HG02610 (cell line): ENCODE results near the gene ANGPTL4.
"Not testable (repeated sequence)": the region's sequence is repeated elsewhere in the genome, so short reads cannot be mapped to it uniquely, and the experiment has no call there.

Experiments
- ATAC-seq: cut with Tn5 transposase; IDR thresholded peaks from one replicate; pipeline ENCODE4 v1.9.1; 2021; ENCODE audit warnings: mild to moderate bottlenecking, moderate library complexity; ENCODE audit not compliant: unreplicated experiment

Gene ANGPTL4

GRCh38 chr19:8363803-8364771, at the start of gene ANGPTL4:
TSS of gene ANGPTL4 (plus strand) at chr19:8364155. CDS start at chr19:8364322, 167 bp downstream.
- no peak for ATAC-seq

GRCh38 chr19:8314981-8315640, 48.8 kb upstream of the ANGPTL4 start:
- ATAC-seq: not testable (repeated sequence)

DNA sequence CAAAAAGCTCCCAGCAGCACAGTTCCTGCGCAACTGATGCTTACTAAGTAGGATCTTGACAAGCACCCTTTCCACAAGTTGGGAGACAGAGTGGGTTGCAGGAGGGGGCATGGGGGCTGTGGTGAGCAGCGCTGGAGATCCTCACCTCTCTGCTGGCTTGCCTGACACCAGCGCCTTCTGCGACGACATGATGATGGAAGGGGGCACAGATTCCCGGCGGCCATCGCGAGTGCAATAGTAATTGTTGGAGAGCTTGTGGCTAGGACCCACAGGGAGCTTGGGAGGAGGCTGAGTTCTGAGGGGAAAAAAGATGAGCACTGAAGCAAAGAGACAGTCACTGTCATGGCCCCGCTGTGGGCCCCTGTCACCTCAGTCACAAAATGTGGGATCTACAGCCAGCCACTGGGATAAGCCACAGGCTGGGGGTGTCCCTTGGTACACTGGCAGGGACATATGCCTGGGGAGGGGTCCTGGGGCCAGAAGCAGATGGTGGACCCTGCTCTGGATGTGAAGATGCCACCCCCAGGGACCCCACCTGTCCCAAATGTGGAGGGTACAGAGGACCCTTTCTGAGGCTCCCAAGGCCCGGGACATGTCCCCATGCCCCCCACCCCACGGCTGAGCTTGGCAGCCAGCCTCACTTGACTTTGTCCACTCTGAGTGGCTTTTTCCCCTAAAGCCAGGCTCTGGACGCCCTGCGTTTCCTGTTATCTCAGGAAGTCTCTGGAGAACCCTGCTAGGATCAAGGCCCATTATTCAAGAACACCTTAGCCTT, 47.4 kb upstream of the ANGPTL4 start:
- no peak for ATAC-seq

- ATAC-seq: not testable (repeated sequence)
Observed at GRCh38 chr19:8318835-8319234, 45.1 kb upstream of the ANGPTL4 start.

- ATAC-seq: no peak
Observed at GRCh38 chr19:8319807-8320520, 44.0 kb upstream of the ANGPTL4 start.

- no peak for ATAC-seq
Observed at GRCh38 chr19:8320564-8321066, 43.3 kb upstream of the ANGPTL4 start.

GRCh38 chr19:8321067-8321985, 42.6 kb upstream of the ANGPTL4 start, which contains the start of the genes NDUFA7 and RPS28:
TSS of gene NDUFA7 (minus strand) at chr19:8321375. CDS start at chr19:8321358, 17 bp downstream.
TSS of gene RPS28 (plus strand) at chr19:8321496. CDS start at chr19:8321531, 35 bp downstream.
- peak; percentile 80 for ATAC-seq

GRCh38 chr19:8321986-8322637, 41.8 kb upstream of the ANGPTL4 start:
- no peak for ATAC-seq

GRCh38 chr19:8322638-8322997, 41.3 kb upstream of the ANGPTL4 start:
- no peak for ATAC-seq

DNA sequence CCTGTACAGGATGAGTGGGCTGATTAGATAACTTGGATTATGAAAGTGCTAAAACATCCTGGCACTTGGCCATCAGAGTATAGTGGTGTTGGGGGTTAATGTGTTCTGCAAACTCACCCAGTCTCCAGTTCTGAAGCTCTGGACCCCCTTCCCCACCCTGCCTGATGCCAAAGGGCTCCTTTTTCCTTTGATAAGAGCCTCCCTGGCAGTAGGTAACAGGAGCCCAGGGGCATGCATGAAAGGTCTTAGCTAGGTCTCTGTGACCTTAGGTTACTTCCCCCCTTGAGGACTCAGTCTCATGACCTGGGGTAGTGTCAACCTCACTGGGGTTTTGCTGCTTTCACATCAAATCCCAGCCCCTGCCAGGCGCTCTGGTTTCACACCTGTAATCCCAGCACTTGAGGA, 40.2 kb upstream of the ANGPTL4 start:
- ATAC-seq: no peak

DNA sequence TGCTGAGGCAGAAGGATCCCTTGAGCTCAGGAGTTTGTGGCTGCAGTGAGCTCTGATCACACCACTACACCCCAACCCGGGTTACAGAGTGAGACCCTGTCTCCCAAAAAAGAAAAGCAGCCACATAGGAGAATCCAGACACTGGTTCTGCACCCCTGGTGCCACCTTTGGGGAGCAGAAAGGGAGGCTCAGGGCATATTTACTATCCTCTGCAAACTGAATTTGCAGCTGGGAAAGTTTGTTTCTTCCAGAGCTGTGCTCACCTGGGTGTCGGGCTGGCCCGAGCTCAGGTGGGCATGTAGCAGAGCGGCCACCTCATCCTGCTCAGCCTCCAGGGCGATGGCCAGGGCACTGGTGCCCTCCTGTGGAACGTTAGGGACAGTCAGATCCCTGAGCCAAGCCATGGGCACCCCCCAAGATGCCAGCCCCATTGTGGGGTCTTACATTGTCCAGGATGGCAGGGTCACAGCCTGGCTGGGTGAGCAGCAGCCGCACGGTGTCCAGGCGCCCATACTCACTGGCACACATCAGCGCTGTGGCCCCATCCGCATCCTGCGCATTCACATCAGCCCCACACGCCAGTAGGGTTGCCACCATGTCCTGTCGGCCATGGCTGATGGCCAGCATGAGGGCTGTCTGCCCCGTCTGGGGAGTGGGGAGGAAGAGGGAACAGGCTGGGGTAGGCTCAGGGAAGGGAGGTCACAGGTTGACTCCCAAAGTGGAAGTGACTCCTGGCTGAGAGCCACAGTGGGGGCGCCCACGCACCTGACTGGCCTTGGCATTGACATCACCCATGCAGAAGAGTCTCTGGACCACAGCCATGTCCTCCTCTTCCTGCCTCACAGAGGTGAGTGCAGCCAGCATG, 39.5 kb upstream of the ANGPTL4 start:
- ATAC-seq: no peak

DNA sequence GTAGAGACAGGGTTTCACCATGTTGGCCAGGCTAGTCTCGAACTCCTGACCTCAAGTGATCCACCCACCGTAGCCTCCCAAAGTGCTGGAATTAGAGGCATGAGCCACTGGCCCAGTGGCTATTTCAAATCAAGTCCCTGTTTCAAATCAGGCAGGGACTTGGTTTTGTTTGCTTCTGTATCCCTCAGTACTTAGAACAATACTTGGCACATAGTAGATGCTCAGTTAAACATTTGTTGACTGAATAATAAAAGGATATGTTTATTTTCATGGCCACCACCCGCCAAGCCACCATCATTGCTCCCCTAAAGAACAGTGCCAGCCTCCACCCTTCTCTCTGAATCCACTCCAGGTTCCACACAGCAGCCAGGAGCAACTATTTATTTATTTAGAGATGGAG, 38.5 kb upstream of the ANGPTL4 start:
- ATAC-seq: no peak

DNA sequence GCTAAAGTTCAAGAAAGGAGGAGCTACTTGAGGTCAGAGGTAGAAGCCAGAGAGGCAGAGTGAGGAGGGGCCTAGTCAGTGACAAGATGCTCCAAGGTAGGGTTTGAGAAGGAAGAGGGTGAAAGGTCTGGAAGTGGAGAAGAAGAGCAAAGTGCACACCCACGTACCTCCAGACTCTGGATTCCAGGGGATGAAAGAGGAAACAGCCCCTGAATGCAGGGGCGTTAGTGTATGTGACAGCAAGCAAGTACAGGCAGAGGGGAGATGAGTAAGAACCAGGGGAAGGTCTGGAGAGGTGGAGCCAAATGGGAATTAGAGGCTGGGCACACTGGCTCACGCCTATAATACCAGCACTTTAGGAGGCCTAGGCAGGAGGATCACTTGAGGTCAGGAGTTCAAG, 34.0 kb upstream of the ANGPTL4 start:
- ATAC-seq: no peak

DNA sequence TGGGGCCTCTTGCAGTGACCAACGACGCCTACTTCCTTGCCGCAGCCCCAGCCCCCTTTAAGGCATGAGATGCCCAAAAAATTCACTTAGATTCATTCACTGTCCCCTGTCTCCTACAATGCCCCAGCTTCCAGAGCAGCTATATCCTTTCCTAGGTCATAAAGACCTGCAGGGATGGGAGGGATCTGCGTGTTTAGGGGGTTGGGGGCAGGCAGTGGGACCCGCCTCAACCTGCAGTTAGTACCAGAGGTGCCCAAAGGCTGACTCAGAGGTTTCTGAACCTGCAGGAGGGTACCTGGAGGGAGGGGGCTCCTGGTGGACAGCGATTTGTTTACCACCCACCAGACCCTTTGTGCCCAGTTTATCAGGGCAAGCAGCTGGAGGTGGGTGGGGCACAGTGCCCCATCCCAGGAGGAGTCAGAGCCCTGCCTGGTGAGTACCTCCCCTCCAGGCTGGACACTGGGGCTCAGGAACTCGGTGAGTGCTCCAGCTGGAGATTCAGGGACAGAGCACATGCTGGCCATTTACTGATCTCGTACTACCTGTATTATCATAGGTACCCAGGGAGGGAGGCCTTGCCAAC, 32.6 kb upstream of the ANGPTL4 start:
- no peak for ATAC-seq

DNA sequence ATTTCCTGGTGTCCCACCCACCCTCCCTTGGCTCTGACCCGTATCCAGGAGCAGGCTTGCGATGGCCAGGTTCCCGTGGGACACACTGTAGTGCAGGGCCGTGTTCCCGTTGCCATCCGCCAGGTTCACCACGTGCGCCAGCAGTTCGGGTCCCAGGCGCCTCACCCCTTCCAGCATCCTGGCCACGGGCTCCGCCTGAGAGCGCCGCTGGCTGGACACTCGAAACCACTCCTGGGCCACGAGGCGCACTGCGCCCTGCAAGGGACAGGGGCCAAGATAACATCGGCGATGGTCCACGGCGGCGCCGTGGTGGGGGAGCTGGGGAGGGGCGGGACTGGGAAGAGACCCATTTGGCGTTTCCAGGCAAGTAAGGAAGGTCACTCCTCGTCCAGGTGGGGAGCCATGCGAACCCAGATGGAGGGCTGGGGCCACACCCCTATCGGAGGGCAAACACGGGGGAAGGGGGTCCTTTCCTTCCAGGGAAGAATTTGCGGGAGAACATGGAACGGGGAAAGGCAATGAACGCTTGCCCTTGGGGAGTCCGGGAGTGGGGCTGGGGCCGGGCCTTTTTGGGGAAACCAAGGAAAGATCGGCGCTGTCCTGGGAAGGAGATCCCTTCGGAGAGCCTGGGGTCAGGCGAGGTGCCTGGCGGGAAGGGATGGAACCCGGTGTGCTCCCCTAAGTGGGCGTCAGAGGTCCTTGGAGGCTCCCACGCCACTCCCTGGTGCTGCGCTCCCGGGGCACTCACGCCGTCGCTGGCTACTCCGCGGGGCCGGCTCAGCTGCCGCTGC, 30.8 kb upstream of the ANGPTL4 start:
- ATAC-seq: no peak

GRCh38 chr19:8333767-8334457, 30.0 kb upstream of the ANGPTL4 start:
- ATAC-seq: no peak
